Measurements from ENCODE around the gene MAP3K15. TPM values are rescaled to one million over a fixed set of nuclear protein-coding genes. Genes with fewer than 3 reads are reported as not detected.
"Not testable (repeated sequence)": the region's sequence is repeated elsewhere in the genome, so short reads cannot be mapped to it uniquely, and the experiment has no call there.

MAP3K15 gene
- total RNA-seq, 1 donor from 2014 or later, result 1.1 TPM

DNA sequence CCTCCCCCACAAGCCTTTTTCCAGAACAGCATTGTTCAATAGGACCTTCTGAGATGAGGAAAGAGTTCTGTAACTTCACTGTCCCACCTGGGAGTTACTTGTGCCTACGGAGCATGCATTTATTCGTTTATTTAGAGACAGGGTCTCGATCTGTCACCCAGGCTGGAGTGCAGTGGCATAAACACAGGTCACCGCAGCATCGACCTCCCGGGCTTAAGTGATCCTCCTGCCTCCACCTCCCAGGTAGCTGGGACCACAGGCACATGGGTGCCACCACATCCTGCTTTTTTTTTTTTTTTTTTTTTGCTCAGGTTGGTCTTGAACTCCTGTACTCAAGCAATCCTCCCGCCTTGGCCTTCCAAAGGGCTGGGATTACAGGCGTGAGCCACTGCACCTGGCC, 2.9 kb downstream of the MAP3K15 start:
- no peak overlapping the region for H3K4me3 ChIP-seq
- H3K4me3 Mint-ChIP-seq, result no peak overlapping the region
- no peak overlapping the region for H3K4me2 ChIP-seq
- H3K9me3 Mint-ChIP-seq, result peaks cover 22% of the 10 kb centered on the region
- H3K9me3 ChIP-seq (ENCODE audit: low read depth), result no peaks in the 10 kb centered on the region
- H3F3A ChIP-seq (ENCODE audit: low read depth), result peaks cover 4% of the 10 kb centered on the region
- H3K27me3 ChIP-seq, result peaks cover 23% of the 10 kb centered on the region
- no peaks in the 10 kb centered on the region for H3K36me3 Mint-ChIP-seq
- H3K27me3 Mint-ChIP-seq (ENCODE audit: insufficient read depth, low read depth), result peaks cover 13% of the 10 kb centered on the region
- H2AFZ ChIP-seq (replicated peaks), result no peak overlapping the region
- H3K4me1 Mint-ChIP-seq, result no peaks in the 10 kb centered on the region
- no peak overlapping the region for H3K9ac ChIP-seq
- no peak overlapping the region for H3K27ac ChIP-seq
- H3K4me1 ChIP-seq, result no peaks in the 10 kb centered on the region
- DNase-seq (ENCODE audit: low spot score), result no peak
- TF ChIP-seq, protein P1, sequence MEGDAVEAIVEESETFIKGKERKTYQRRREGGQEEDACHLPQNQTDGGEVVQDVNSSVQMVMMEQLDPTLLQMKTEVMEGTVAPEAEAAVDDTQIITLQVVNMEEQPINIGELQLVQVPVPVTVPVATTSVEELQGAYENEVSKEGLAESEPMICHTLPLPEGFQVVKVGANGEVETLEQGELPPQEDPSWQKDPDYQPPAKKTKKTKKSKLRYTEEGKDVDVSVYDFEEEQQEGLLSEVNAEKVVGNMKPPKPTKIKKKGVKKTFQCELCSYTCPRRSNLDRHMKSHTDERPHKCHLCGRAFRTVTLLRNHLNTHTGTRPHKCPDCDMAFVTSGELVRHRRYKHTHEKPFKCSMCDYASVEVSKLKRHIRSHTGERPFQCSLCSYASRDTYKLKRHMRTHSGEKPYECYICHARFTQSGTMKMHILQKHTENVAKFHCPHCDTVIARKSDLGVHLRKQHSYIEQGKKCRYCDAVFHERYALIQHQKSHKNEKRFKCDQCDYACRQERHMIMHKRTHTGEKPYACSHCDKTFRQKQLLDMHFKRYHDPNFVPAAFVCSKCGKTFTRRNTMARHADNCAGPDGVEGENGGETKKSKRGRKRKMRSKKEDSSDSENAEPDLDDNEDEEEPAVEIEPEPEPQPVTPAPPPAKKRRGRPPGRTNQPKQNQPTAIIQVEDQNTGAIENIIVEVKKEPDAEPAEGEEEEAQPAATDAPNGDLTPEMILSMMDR (IDR thresholded peaks at IDR 0.05), result no peak
- TF ChIP-seq EZH2 (IDR thresholded peaks at IDR 0.05) (no peak), EZH2phosphoT487 (IDR thresholded peaks at IDR 0.05) (no peak)
- no peaks in the 10 kb centered on the region for H3K36me3 ChIP-seq
- no peaks in the 10 kb centered on the region for H3K79me2 ChIP-seq (ENCODE audit: low read depth)
- H4K20me1 ChIP-seq (ENCODE audit: low read depth), result no peaks in the 10 kb centered on the region
- no peak overlapping the region for H3K27ac Mint-ChIP-seq

- not testable (repeated sequence) for DNase-seq (ENCODE audit: low spot score); H3K4me2 ChIP-seq; H3K4me3 ChIP-seq; H3K4me3 Mint-ChIP-seq; H3F3A ChIP-seq (ENCODE audit: low read depth); H3K9ac ChIP-seq; H3K27ac Mint-ChIP-seq; H3K9me3 ChIP-seq (ENCODE audit: low read depth); H2AFZ ChIP-seq (replicated peaks); H3K27ac ChIP-seq; H3K36me3 Mint-ChIP-seq; H3K36me3 ChIP-seq; H3K4me1 Mint-ChIP-seq; H3K4me1 ChIP-seq; H4K20me1 ChIP-seq (ENCODE audit: low read depth); H3K79me2 ChIP-seq (ENCODE audit: low read depth)
- peaks cover 17% of the 10 kb centered on the region for H3K27me3 ChIP-seq
- Mint-ChIP-seq H3K9me3 (peaks cover 17% of the 10 kb centered on the region), H3K27me3 (ENCODE audit: insufficient read depth, low read depth) (peaks cover 13% of the 10 kb centered on the region)
Observed at GRCh38 chrX:19511796-19512195, 3.5 kb downstream of the MAP3K15 start.

DNA sequence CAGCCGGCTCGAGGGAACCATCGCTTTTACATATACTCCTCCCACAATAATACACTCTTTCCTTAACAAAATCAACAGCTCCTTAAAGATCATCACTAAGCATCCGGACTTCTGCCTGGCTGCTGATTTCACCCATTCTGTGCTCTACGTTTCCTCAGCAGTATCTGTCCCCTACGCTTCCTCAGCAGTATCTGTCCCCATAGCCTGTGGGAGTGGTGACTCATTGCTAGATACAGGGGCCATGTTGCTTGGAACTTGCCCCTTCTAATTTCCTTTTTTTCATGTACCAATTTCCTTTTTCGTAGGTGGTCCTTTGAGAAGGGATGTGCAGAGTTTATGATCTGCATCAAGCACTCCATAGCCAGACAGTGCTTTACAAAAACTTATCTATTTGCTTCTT, 18.6 kb downstream of the MAP3K15 start:
- H3K9ac ChIP-seq, result no peak overlapping the region
- DNase-seq (ENCODE audit: low spot score), result no peak
- no peak for TF ChIP-seq EZH2phosphoT487 (IDR thresholded peaks at IDR 0.05)
- TF ChIP-seq, protein P1 (IDR thresholded peaks at IDR 0.05), result no peak
- TF ChIP-seq EZH2 (IDR thresholded peaks at IDR 0.05), result no peak
- peaks cover 6% of the 10 kb centered on the region for H3K9me3 Mint-ChIP-seq
- H3K27ac Mint-ChIP-seq, result no peak overlapping the region
- no peaks in the 10 kb centered on the region for H4K20me1 ChIP-seq (ENCODE audit: low read depth)
- H3K27me3 Mint-ChIP-seq (ENCODE audit: insufficient read depth, low read depth), result peaks cover 11% of the 10 kb centered on the region
- H3K36me3 ChIP-seq, result no peaks in the 10 kb centered on the region
- H3K27ac ChIP-seq, result no peak overlapping the region
- no peak overlapping the region for H2AFZ ChIP-seq (replicated peaks)
- no peak overlapping the region for H3K4me2 ChIP-seq
- H3K27me3 ChIP-seq, result no peaks in the 10 kb centered on the region
- H3K4me3 Mint-ChIP-seq, result no peak overlapping the region
- H3K4me1 ChIP-seq, result no peaks in the 10 kb centered on the region
- no peaks in the 10 kb centered on the region for H3K36me3 Mint-ChIP-seq
- H3K9me3 ChIP-seq (ENCODE audit: low read depth), result no peaks in the 10 kb centered on the region
- no peaks in the 10 kb centered on the region for H3K4me1 Mint-ChIP-seq
- H3K79me2 ChIP-seq (ENCODE audit: low read depth), result no peaks in the 10 kb centered on the region
- no peaks in the 10 kb centered on the region for H3F3A ChIP-seq (ENCODE audit: low read depth)
- no peak overlapping the region for H3K4me3 ChIP-seq

- Histone ChIP-seq H3K27me3 (no peaks in the 10 kb centered on the region), H3K4me2 (no peak overlapping the region), H3K9ac (no peak overlapping the region), H4K20me1 (ENCODE audit: low read depth) (no peaks in the 10 kb centered on the region), H3K36me3 (no peaks in the 10 kb centered on the region), H3F3A (ENCODE audit: low read depth) (no peaks in the 10 kb centered on the region), H3K9me3 (ENCODE audit: low read depth) (no peaks in the 10 kb centered on the region), H3K4me3 (no peak overlapping the region), H3K27ac (no peak overlapping the region), H2AFZ (replicated peaks) (no peak overlapping the region), H3K4me1 (no peaks in the 10 kb centered on the region), H3K79me2 (ENCODE audit: low read depth) (no peaks in the 10 kb centered on the region)
- no peak for DNase-seq (ENCODE audit: low spot score)
- Mint-ChIP-seq H3K4me1 (no peaks in the 10 kb centered on the region), H3K9me3 (peaks cover 7% of the 10 kb centered on the region), H3K36me3 (no peaks in the 10 kb centered on the region), H3K27ac (no peak overlapping the region), H3K27me3 (ENCODE audit: insufficient read depth, low read depth) (peaks cover 7% of the 10 kb centered on the region), H3K4me3 (no peak overlapping the region)
- no peak for TF ChIP-seq EZH2phosphoT487 (IDR thresholded peaks at IDR 0.05)
- no peak for TF ChIP-seq EZH2 (IDR thresholded peaks at IDR 0.05)
- TF ChIP-seq, protein P1 (IDR thresholded peaks at IDR 0.05), result no peak
Observed at GRCh38 chrX:19487520-19488200, 27.6 kb downstream of the MAP3K15 start.
